T-helper 2 cell treated with Interferon-gamma antibody and Interleukin-4, amounts not matched to agents 100 ng/mL and 5 ng/mL, for 36 hours (primary cell): Measurements from ENCODE around the gene FN3K. TPM values are rescaled to one million over a fixed set of nuclear protein-coding genes. Genes with fewer than 3 reads are reported as not detected.

Experiments used
- intact Hi-C: fragments of 100-400 bp; cut with micrococcal nuclease; formaldehyde crosslinking; loops from one replicate; pipeline ENCODE4 v1.15.1; 2023
- total RNA-seq: library from RNA; stranded (reverse); gene quantifications from 2 replicates; pipeline ENCODE4 v1.2.3, GENCODE V29; 2022

FN3K gene
- 4.2 and 5.3 TPM in 2 replicates for total RNA-seq

- intact Hi-C loops = no loop called here
Observed at GRCh38 chr17:82734987-82735866, at the start of gene FN3K. Gene FN3K, plus strand, starts transcription at chr17:82735615. Its CDS starts 22 bp downstream, at chr17:82735637.

GRCh38 chr17:82686366-82687324 lies 48.8 kb upstream of the FN3K start:
- intact Hi-C loops = no loop called here

- intact Hi-C loops = no loop called here
Observed at GRCh38 chr17:82687375-82687861, 48.0 kb upstream of the FN3K start.

GRCh38 chr17:82687871-82688270 lies 47.5 kb upstream of the FN3K start:
- intact Hi-C loops = no loop called here

DNA sequence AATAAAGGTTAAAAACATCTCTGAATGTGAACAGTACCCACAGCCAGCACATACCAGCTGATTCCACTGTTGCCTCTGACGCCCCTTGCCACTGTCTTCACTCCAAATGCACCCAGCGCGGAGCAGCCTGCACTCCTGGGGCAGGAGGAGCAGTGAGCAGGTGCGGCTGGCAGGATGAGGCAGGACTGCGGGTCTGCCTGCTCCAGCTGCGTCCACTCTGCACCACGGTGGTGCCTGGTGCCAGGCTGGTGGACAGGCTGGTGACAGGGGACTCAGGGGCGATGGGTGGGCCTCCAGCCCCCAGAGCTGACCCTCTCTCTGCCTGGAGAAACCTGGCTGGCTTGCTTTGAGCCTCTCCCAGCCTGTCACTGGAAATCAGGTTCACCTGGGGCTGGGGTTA lies 46.3 kb upstream of the FN3K start:
- intact Hi-C loops = no loop called here

- intact Hi-C loops = no loop called here
Observed at GRCh38 chr17:82690786-82691489, 44.5 kb upstream of the FN3K start.

DNA sequence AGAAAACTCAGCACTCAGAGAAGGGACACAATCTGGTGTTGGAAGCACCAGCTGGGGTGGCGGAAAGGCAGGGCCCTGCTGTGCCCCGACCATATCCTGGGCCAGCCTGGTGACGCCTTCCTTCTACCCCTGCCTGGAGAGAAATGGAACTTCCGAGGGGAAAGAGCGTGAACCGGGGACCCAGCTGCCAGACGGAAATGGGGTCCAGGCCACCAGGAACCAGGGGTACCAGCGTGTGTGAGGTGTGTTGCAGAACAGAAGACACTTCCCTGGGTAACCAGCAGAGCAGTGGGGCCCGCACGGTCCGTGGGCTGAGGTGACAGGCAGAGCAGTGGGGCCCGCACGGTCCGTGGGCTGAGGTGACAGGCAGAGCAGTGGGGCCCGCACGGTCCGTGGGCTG lies 43.7 kb upstream of the FN3K start:
- intact Hi-C loops = no loop called here

- intact Hi-C loops = no loop called here
Observed at GRCh38 chr17:82692268-82692667, 43.1 kb upstream of the FN3K start.

DNA sequence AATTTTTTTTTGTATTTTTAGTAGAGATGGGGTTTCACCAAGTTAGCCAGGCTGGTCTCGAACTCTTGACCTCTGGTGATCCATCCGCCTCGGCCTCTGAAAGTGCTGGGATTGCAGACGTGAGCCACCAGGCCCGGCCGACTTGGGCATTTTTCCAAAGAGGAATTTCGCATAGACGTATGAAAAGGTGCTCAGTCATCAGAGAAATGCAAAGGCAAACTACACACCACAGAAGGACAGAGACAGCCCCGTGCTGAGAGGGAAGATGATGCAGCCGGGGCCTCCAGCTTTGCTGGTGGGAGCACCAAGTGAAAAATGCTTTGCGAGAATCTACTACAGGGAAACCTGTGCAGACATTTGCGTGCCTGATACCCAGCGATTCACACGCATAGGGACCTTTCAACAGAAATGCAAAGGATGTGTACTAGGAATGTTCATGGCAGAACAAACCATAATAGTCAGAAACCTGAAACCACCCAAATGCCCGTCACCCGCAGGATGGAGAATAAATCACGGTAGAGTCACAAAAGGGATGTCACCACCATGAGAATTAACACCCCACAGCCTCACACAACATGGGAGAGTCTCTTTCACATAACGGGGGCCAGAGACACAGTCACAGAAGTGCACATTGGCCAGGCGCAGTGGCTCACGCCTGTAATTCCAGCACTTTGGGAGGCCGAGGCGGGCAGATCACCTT lies 42.1 kb upstream of the FN3K start:
- intact Hi-C loops = no loop called here

GRCh38 chr17:82694647-82695046 lies 40.8 kb upstream of the FN3K start:
- intact Hi-C loops = loop anchor here (5.0 kb wide), 1 partner anchor 58 kb away; the partner anchor contains the start of gene TBCD

GRCh38 chr17:82696259-82696658 lies 39.2 kb upstream of the FN3K start:
- intact Hi-C loops = loop anchor here (5.0 kb wide), 1 partner anchor 56 kb away; the partner anchor contains the start of gene TBCD

DNA sequence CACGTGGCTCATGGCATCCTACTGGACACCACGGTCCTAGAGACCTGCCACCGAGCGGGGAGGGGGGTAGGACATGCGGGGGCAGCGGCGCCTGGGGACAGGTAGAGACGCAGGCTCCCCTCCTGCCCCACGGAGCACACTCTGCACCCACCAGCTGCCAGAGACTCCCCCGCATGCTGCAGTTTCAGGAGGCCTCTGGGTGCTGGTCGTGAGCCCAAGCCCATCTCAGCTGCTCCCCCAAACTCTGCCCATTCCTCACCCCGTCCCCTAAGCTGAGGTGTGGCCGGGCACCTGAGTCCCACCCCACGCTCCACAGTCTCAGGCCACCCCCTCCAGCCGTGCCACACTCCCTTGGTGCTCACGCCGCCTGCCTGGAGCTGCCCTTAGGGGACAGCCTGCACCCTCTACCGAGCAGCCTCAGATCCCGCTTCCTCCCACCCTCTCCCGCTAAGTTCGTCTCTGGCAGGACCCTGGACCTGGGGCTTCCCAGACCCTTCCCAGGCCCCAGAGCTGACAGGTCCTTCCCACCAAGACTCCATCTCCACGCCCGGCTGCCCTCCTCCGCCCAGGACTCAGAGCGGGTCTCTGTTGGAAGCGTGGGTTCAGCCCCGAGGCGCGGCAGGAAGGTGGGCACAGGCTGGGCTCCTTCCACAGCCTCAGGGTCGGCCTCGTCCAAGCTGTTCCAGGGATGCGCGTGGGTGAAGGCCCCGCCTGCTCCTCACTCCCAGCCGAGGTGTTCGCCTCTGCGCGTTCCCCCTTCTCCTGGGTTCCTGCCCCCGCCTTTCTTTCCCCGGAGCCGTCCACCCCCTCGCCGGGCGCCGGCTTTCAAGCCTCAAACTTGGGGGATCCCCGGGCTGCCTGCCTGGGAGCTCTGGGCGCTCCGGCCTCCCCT lies 38.3 kb upstream of the FN3K start:
- intact Hi-C loops = loop anchor here (5.0 kb wide), 1 partner anchor 55 kb away; the partner anchor contains the start of gene TBCD

DNA sequence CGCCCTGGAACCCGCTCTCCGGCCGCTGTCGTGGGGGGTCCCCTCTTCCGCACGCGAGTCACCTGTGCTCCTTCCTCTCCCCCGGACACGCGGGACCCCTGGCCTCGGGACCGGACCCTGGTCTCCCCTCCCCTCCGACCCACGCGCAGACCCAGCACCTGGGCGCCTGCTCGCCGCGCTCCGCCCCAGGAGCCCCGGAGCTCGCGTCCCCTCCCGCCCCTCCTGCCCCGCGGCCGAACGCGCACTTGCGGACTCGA lies 37.7 kb upstream of the FN3K start:
- intact Hi-C loops = loop anchor here (1.0 to 5.0 kb wide), 2 partner anchors 19 to 55 kb away; partner anchors contain the start of genes FN3KRP and TBCD

DNA sequence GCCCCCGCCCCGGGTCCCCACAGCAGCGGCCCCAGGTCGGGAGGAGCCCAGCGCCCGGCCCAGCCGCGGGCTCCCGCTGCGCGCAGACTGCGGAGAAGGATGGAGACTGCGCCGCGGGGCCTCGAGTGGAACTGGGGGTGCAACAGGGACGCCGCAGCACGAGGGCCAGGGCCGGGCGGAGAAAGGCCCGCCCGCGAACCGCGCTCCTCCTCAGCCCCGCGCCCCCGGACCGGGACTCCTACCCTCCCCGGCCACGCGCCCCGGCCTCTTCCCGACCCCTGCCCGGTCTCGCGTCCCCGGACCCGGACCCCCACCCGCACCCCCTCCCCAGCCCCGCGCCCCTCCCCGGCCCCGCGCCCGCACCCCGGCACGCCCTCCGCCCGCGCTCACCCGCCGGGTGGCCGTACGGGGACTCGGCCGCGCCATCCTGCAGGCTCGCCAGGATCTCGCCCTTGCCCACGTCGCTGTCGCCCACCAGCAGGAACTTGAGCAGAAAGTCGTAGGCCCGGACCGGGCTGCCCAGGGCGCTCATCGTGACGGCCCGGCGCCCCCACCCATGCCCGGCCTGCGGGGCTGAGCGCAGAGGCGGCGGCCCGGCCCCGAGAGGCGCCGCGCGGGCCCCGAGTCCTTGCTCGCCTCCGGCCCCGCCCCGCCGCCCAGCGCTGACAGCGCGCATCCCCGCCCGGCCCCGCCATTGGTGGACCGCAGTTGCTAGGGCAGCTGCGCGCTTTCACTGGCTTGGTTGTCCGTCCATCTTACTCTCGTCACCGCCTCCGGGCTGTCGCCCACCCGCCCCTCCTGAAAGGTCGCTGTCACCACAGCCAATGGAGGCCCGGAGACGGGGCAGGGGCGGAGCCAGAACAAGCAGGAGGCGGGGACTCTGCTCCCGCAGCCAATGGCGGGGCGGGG lies 37.1 kb upstream of the FN3K start, which contains the start of gene RAB40B:
Gene RAB40B, minus strand, starts transcription at position 634 of the 909 bp plus-strand sequence. Its CDS starts 102 bp downstream, at position 532.
- intact Hi-C loops = loop anchor here (1.0 to 5.0 kb wide), 2 partner anchors 18 to 54 kb away; partner anchors contain the start of genes FN3KRP and TBCD

DNA sequence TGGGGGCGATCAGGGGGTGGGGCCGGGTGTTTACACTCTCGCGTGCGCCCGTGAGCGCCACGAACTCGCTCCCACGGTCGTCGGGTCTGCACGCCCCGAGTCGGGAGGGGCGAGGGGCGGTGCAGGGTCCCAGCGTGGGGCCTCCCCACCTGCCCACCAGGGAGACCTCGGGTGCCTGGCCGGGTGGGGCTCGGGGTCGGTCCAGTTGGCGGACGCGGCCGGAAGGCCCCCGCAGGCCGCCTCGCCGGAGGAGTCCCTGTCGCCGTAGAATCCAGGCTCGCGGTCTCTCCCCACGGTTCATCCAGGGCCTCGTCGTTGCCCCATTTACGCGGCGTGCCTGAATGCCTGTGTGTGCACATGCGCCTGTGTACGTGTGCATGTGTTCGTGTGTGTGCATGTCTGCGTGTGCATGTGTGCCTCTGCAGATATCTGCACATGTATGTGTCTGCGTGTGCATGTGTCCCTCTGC lies 36.4 kb upstream of the FN3K start:
- intact Hi-C loops = loop anchor here (1.0 to 5.0 kb wide), 2 partner anchors 17 to 53 kb away; partner anchors contain the start of genes FN3KRP and TBCD

- intact Hi-C loops = loop anchor here (5.0 kb wide), 1 partner anchor 53 kb away; the partner anchor contains the start of gene TBCD
Observed at GRCh38 chr17:82699551-82699950, 35.9 kb upstream of the FN3K start.

DNA sequence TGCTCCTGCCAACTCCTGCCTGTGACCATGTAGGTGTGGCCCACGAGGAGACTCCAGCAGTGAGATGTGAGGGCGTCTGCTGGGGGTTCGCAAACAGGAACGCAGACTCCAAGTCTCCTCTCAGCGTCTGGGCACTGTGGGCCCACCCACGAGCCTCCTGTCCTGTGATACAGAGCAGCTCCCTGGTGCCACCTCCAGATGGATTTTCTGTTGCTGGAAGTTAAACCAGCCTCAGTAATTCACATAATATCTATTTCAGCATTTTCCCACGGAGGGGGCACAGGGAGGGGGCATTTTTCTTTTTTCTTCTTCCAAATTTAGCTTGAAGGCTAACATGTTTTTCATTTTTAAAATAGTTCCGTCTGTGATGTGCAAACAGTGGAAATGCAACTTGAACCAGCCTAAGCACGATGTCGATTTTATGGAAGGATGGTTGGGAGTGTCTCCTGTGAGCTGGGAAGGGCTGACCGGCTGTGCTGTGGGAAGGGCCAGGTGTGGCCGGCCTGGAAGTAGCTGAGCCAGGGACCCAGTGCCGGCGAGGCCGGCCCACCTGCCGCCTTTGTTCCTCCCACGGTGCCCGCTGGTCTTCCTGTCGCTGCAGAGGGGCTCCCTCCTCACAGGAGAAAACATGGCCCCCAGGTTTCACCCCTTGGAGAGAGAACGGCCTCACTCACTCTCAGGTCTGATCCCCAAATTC lies 33.0 kb upstream of the FN3K start:
- intact Hi-C loops = no loop called here
